DLD1 (cell line): Measurements from ENCODE around the gene EHMT1.
"Not testable (repeated sequence)": the region's sequence is repeated elsewhere in the genome, so short reads cannot be mapped to it uniquely, and the experiment has no call there.

Source experiments
- in situ Hi-C: cut with HindIII; loops from 2 replicates; pipeline ENCODE4 v1.10.0; 2017; ENCODE audit warnings: low sequenced_read_pairs

The EHMT1 gene

GRCh38 chr9:137880160-137880975 lies 261.6 kb downstream of the EHMT1 start:
- in situ Hi-C loops, result no loop called here

GRCh38 chr9:137880976-137881530 lies 262.2 kb downstream of the EHMT1 start:
- in situ Hi-C loops, result no loop called here

- in situ Hi-C loops, result no loop called here
Measured at GRCh38 chr9:137881591-137882505, 263.0 kb downstream of the EHMT1 start.

- in situ Hi-C loops, result no loop called here
Measured at GRCh38 chr9:137882506-137882821, 263.7 kb downstream of the EHMT1 start.

GRCh38 chr9:137883977-137884376 lies 265.2 kb downstream of the EHMT1 start:
- in situ Hi-C loops, result not testable (repeated sequence)

- in situ Hi-C loops, result not testable (repeated sequence)
Measured at GRCh38 chr9:137884547-137884946, 265.7 kb downstream of the EHMT1 start.

GRCh38 chr9:137885121-137885520 lies 266.3 kb downstream of the EHMT1 start:
- in situ Hi-C loops, result not testable (repeated sequence)
